HepG2 (cell line): ENCODE measurements around the gene SLC34A3. TPM values are rescaled to one million over a fixed set of nuclear protein-coding genes. Genes with fewer than 3 reads are reported as not detected.
A peak's percentile ranks its signal among the peaks of the same experiment; 100 is the strongest.

Experiments used
- CHCHD3 ChIP-seq: sonication (generic); formaldehyde crosslinking; IDR thresholded peaks from 2 replicates; pipeline ENCODE4 v1.8.0; 2022; ENCODE audit warnings: mild to moderate bottlenecking, missing genetic modification reagents, moderate library complexity
- DR1 ChIP-seq: sonication (generic); formaldehyde crosslinking; IDR thresholded peaks from 2 replicates; pipeline ENCODE4 v1.8.0; 2021; ENCODE audit warnings: mild to moderate bottlenecking, missing genetic modification reagents, inconsistent platforms
- FLYWCH1 ChIP-seq: sonication (generic); formaldehyde crosslinking; IDR thresholded peaks from 2 replicates; pipeline ENCODE4 v1.8.1; 2023; ENCODE audit warnings: mild to moderate bottlenecking, missing genetic modification reagents
- GABPA ChIP-seq, 2 experiments: IDR thresholded peaks; 2 replicates each; pipeline ENCODE4 v1.6.1; 2011 to 2016; ENCODE audit warnings: low read depth in 2 of 2, low read length in 1 of 2, missing biosample characterization in 1 of 2, missing genetic modification characterization in 1 of 2
- KAT8 ChIP-seq: IDR thresholded peaks from 2 replicates; pipeline ENCODE4 v1.6.1; 2016; ENCODE audit warnings: missing genetic modification reagents, missing compliant biosample characterization
- KDM6A ChIP-seq: IDR thresholded peaks from 2 replicates; pipeline ENCODE4 v1.6.1; 2016; ENCODE audit warnings: low read depth
- SALL1 ChIP-seq: sonication (generic); formaldehyde crosslinking; IDR thresholded peaks from 2 replicates; pipeline ENCODE4 v1.8.0; 2022; ENCODE audit warnings: mild to moderate bottlenecking, missing genetic modification reagents
- SYNCRIP ChIP-seq: fragments of 200-400 bp; formaldehyde crosslinking; IDR thresholded peaks from 2 replicates; pipeline ENCODE4 v1.6.1; 2018; ENCODE audit warnings: mild to moderate bottlenecking, low read depth, low read length; ENCODE audit not compliant: insufficient read depth
- TGIF2 ChIP-seq: IDR thresholded peaks from 2 replicates; pipeline ENCODE4 v1.6.1; 2016; ENCODE audit warnings: control low read depth, missing compliant biosample characterization
- ZNF253 ChIP-seq: sonication (generic); formaldehyde crosslinking; IDR thresholded peaks from 2 replicates; pipeline ENCODE4 v1.8.0; 2022; ENCODE audit warnings: mild to moderate bottlenecking, missing genetic modification reagents, borderline replicate concordance
- ZNF256 ChIP-seq: sonication (generic); formaldehyde crosslinking; conservative IDR thresholded peaks from 2 replicates; pipeline ENCODE4 v1.4.0; 2020; ENCODE audit warnings: missing genetic modification reagents
- ZNF30 ChIP-seq: sonication (generic); formaldehyde crosslinking; IDR thresholded peaks from 2 replicates; pipeline ENCODE4 v1.5.0; 2020; ENCODE audit warnings: mild to moderate bottlenecking, missing genetic modification reagents
- ZNF431 ChIP-seq: sonication (generic); formaldehyde crosslinking; IDR thresholded peaks from 2 replicates; pipeline ENCODE4 v1.9.0; 2022; ENCODE audit warnings: missing genetic modification reagents, low read depth, mild to moderate bottlenecking, borderline replicate concordance
- ZNF530 ChIP-seq: sonication (generic); formaldehyde crosslinking; IDR thresholded peaks from 2 replicates; pipeline ENCODE4 v1.5.0; 2020; ENCODE audit warnings: low read depth, mild to moderate bottlenecking, missing genetic modification reagents
- ZNF570 ChIP-seq: sonication (generic); formaldehyde crosslinking; IDR thresholded peaks from 2 replicates; pipeline ENCODE4 v1.4.0; 2020; ENCODE audit warnings: mild to moderate bottlenecking, missing genetic modification reagents, borderline replicate concordance
- ZNF670 ChIP-seq: sonication (generic); formaldehyde crosslinking; IDR thresholded peaks from 2 replicates; pipeline ENCODE4 v1.8.0; 2022; ENCODE audit warnings: mild to moderate bottlenecking, missing genetic modification reagents, borderline replicate concordance
- ZNF766 ChIP-seq: sonication (generic); formaldehyde crosslinking; IDR thresholded peaks from 2 replicates; pipeline ENCODE4 v1.5.0; 2020; ENCODE audit warnings: missing genetic modification reagents, borderline replicate concordance
- ZNF879 ChIP-seq: sonication (generic); formaldehyde crosslinking; IDR thresholded peaks from 2 replicates; pipeline ENCODE4 v1.8.1; 2023; ENCODE audit warnings: missing genetic modification reagents
- ZZZ3 ChIP-seq: sonication (generic); formaldehyde crosslinking; IDR thresholded peaks from 2 replicates; pipeline ENCODE4 v1.4.0; 2020; ENCODE audit warnings: missing genetic modification reagents, mild to moderate bottlenecking, borderline replicate concordance
- polyA plus RNA-seq, 8 experiments: library from polyadenylated mRNA; depleted of rRNA in 3 of 8; stranded (reverse) in 7 of 8; unstranded in 1 of 8; fragments of >200 nt; fragmentation: Illumina TruSeq in 4 of 8; extraction: Trizol in 4 of 8; gene quantifications; 2 replicates each; pipeline versions ENCODE4 v1.2.1 to v1.2.3, GENCODE V29; 2011 to 2016; ENCODE audit warnings: low read depth in 4 of 8, missing spikeins in 1 of 8, mixed read lengths in 1 of 8; ENCODE audit not compliant: insufficient read depth in 1 of 8
- total RNA-seq, 5 experiments: library from RNA; depleted of rRNA; stranded (reverse); fragments of >200 nt; fragmentation: Illumina TruSeq; extraction: Trizol; gene quantifications; 2 replicates each; pipeline ENCODE4 v1.2.3, GENCODE V29; 2016; ENCODE audit warnings: low read depth in 1 of 5
- TF ChIP-seq, protein P1 (sequence below): sonication (generic); formaldehyde crosslinking; conservative IDR thresholded peaks from 2 replicates; pipeline ENCODE4 v1.8.1; 2023; ENCODE audit warnings: missing genetic modification reagents
- TF ChIP-seq, protein P2 (sequence below): sonication (generic); formaldehyde crosslinking; IDR thresholded peaks from 2 replicates; pipeline ENCODE4 v1.4.0; 2020; ENCODE audit warnings: low read depth, mild to moderate bottlenecking, missing genetic modification reagents
- TF ChIP-seq, protein P3 (sequence below): sonication (generic); formaldehyde crosslinking; IDR thresholded peaks from 2 replicates; pipeline ENCODE4 v1.5.0; 2020; ENCODE audit warnings: missing genetic modification reagents
- TF ChIP-seq, protein P4 (sequence below): sonication (generic); formaldehyde crosslinking; IDR thresholded peaks from 2 replicates; pipeline ENCODE4 v1.5.1; 2020; ENCODE audit warnings: missing genetic modification reagents, mild to moderate bottlenecking, borderline replicate concordance
- TF ChIP-seq, protein P5 (sequence below): sonication (generic); formaldehyde crosslinking; IDR thresholded peaks from 2 replicates; pipeline ENCODE4 v1.5.0; 2020; ENCODE audit warnings: missing genetic modification reagents

SLC34A3 gene
- total and polyA plus RNA-seq, 2 of the 13 experiments (the other 11 are each of a cell fraction or from before 2014, with no cell fraction given) = 0.07 to 1.0 TPM

DNA sequence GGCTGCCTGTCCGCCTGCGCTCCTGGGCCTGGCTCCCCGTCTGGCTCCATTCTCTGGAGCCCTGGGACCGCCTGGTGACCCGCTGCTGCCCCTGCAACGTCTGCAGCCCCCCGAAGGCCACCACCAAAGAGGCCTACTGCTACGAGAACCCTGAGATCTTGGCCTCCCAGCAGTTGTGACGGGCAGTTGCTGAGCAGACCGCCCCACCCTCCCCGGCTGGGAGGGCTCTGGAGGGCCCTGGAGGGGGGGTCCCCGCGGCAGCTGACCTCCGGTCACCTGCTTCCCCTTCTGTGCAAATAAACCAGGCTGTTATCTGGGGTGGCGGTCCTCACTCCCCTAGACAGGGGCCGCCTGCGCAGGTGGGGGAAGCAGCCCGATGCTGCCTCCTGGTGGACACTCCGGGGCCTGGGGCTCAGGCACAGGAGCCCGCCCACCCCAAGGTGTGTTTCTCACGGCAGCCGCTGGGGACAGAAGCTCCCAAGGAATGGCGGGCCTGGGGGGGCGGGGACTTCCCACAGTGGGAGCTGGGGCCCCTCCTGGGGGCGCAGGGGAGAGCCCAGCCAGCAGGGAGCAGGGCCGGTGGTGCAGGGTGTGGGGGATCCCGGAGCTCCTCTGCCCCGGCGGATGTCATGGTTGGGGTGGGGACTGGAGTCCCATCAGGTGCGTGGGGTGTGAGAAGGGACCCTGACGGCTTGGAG lies 5.7 kb downstream of the SLC34A3 start (continued):
- TF ChIP-seq, protein P1, sequence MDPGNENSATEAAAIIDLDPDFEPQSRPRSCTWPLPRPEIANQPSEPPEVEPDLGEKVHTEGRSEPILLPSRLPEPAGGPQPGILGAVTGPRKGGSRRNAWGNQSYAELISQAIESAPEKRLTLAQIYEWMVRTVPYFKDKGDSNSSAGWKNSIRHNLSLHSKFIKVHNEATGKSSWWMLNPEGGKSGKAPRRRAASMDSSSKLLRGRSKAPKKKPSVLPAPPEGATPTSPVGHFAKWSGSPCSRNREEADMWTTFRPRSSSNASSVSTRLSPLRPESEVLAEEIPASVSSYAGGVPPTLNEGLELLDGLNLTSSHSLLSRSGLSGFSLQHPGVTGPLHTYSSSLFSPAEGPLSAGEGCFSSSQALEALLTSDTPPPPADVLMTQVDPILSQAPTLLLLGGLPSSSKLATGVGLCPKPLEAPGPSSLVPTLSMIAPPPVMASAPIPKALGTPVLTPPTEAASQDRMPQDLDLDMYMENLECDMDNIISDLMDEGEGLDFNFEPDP (CRISPR knock-in tag) = no peak
- TF ChIP-seq DR1 (CRISPR knock-in tag) (peak; percentile 33; the same call in 1 of the 2 replicates), KAT8 (CRISPR knock-in tag) (peak; percentile 82), ZZZ3 (no peak), ZNF570 (CRISPR knock-in tag) (no peak), ZNF256 (no peak), ZNF253 (CRISPR knock-in tag) (no peak), ZNF879 (CRISPR knock-in tag) (peak; percentile 75; the same call in 1 of the 2 replicates), TGIF2 (CRISPR knock-in tag) (no peak; the same call in none of the 2 replicates), ZNF670 (no peak), ZNF30 (no peak), CHCHD3 (CRISPR knock-in tag) (no peak), ZNF431 (CRISPR knock-in tag) (no peak), SYNCRIP (no peak), ZNF766 (CRISPR knock-in tag) (peak; percentile 93; the same call in 1 of the 2 replicates), FLYWCH1 (CRISPR knock-in tag) (no peak), KDM6A (CRISPR knock-in tag) (no peak), GABPA (IDR thresholded peaks at IDR 0.05; ENCODE audit: low read depth, low read length) (no peak), GABPA (CRISPR knock-in tag; IDR thresholded peaks at IDR 0.05; ENCODE audit: low read depth) (no peak), ZNF530 (no peak), SALL1 (CRISPR knock-in tag) (peak; percentile 84)
- TF ChIP-seq, protein P2, sequence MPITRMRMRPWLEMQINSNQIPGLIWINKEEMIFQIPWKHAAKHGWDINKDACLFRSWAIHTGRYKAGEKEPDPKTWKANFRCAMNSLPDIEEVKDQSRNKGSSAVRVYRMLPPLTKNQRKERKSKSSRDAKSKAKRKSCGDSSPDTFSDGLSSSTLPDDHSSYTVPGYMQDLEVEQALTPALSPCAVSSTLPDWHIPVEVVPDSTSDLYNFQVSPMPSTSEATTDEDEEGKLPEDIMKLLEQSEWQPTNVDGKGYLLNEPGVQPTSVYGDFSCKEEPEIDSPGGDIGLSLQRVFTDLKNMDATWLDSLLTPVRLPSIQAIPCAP (CRISPR knock-in tag) = no peak
- TF ChIP-seq, protein P3, sequence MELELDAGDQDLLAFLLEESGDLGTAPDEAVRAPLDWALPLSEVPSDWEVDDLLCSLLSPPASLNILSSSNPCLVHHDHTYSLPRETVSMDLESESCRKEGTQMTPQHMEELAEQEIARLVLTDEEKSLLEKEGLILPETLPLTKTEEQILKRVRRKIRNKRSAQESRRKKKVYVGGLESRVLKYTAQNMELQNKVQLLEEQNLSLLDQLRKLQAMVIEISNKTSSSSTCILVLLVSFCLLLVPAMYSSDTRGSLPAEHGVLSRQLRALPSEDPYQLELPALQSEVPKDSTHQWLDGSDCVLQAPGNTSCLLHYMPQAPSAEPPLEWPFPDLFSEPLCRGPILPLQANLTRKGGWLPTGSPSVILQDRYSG = peak; percentile 29; the same call in 1 of the 2 replicates
- TF ChIP-seq, protein P4, sequence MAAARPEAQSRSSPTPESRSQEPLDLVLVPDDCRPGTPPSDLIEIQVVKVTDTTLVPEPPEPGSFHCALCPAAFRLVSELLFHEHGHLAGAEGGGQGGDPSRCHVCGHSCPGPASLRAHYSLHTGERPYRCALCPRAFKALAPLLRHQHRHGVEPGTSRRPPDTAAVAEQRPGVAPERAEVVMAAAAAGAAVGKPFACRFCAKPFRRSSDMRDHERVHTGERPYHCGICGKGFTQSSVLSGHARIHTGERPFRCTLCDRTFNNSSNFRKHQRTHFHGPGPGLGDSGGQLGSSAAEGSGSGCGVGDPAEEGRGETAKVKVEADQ = no peak
- TF ChIP-seq, protein P5, sequence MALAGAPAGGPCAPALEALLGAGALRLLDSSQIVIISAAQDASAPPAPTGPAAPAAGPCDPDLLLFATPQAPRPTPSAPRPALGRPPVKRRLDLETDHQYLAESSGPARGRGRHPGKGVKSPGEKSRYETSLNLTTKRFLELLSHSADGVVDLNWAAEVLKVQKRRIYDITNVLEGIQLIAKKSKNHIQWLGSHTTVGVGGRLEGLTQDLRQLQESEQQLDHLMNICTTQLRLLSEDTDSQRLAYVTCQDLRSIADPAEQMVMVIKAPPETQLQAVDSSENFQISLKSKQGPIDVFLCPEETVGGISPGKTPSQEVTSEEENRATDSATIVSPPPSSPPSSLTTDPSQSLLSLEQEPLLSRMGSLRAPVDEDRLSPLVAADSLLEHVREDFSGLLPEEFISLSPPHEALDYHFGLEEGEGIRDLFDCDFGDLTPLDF (CRISPR knock-in tag) = no peak
